Activated T-cell treated with anti-CD3 and anti-CD28 coated beads, Interleukin-2, amount 50 U/mL, for 24 hours (primary cell): ENCODE results near the gene ZNF487.

Experiments used
- DNase-seq: peaks from one replicate; pipeline ENCODE4 v3.0.0-alpha.2; 2020
- H3K27ac Mint-ChIP-seq: 2 replicates; pipeline ENCODE4 v1.8.0; 2020; ENCODE audit warnings: mild to moderate bottlenecking, mixed read lengths
- H3K27me3 Mint-ChIP-seq: 2 replicates; pipeline ENCODE4 v1.8.0; 2020; ENCODE audit warnings: mixed read lengths
- H3K36me3 Mint-ChIP-seq: 2 replicates; pipeline ENCODE4 v1.8.0; 2020; ENCODE audit warnings: low read depth, mixed read lengths
- H3K4me1 Mint-ChIP-seq: 2 replicates; pipeline ENCODE4 v1.8.0; 2020; ENCODE audit warnings: low read depth, mixed read lengths
- H3K4me3 Mint-ChIP-seq: 2 replicates; pipeline ENCODE4 v1.8.0; 2020; ENCODE audit warnings: mild to moderate bottlenecking, moderate library complexity, mixed read lengths
- H3K9me3 Mint-ChIP-seq: 2 replicates; pipeline ENCODE4 v1.8.0; 2020; ENCODE audit warnings: mixed read lengths

Gene ZNF487

GRCh38 chr10:43471935-43472720, 35.2 kb downstream of the ZNF487 start:
- no peak for DNase-seq
- Mint-ChIP-seq H3K4me3 (no peak overlapping the region), H3K4me1 (no peaks in the 10 kb centered on the region), H3K36me3 (peaks cover 2% of the 10 kb centered on the region), H3K27ac (no peak overlapping the region), H3K27me3 (no peaks in the 10 kb centered on the region), H3K9me3 (no peaks in the 10 kb centered on the region)

- no peak overlapping the region for H3K27ac Mint-ChIP-seq
- peaks cover 38% of the 10 kb centered on the region for H3K36me3 Mint-ChIP-seq
- peaks cover 17% of the 10 kb centered on the region for H3K9me3 Mint-ChIP-seq
- no peaks in the 10 kb centered on the region for H3K4me1 Mint-ChIP-seq
- no peaks in the 10 kb centered on the region for H3K27me3 Mint-ChIP-seq
- no peak overlapping the region for H3K4me3 Mint-ChIP-seq
- DNase-seq = no peak
Observed at GRCh38 chr10:43479275-43479674, 42.4 kb downstream of the ZNF487 start.

- H3K4me1 Mint-ChIP-seq = no peaks in the 10 kb centered on the region
- H3K4me3 Mint-ChIP-seq = no peak overlapping the region
- H3K36me3 Mint-ChIP-seq = peaks cover 49% of the 10 kb centered on the region
- no peak for DNase-seq
- no peak overlapping the region for H3K27ac Mint-ChIP-seq
- H3K9me3 Mint-ChIP-seq = peaks cover 34% of the 10 kb centered on the region
- no peaks in the 10 kb centered on the region for H3K27me3 Mint-ChIP-seq
Observed at GRCh38 chr10:43482319-43483078, 45.6 kb downstream of the ZNF487 start.

- H3K27me3 Mint-ChIP-seq = peaks cover 3% of the 10 kb centered on the region
- no peaks in the 10 kb centered on the region for H3K4me1 Mint-ChIP-seq
- no peak overlapping the region for H3K27ac Mint-ChIP-seq
- DNase-seq = no peak
- H3K4me3 Mint-ChIP-seq = no peak overlapping the region
- no peaks in the 10 kb centered on the region for H3K36me3 Mint-ChIP-seq
- H3K9me3 Mint-ChIP-seq = peaks cover 2% of the 10 kb centered on the region
Observed at GRCh38 chr10:43491855-43492254, 54.9 kb downstream of the ZNF487 start.

- no peak for DNase-seq
- Mint-ChIP-seq H3K4me3 (no peak overlapping the region), H3K27me3 (no peaks in the 10 kb centered on the region), H3K36me3 (no peaks in the 10 kb centered on the region), H3K9me3 (no peaks in the 10 kb centered on the region), H3K4me1 (no peaks in the 10 kb centered on the region), H3K27ac (no peak overlapping the region)
Observed at GRCh38 chr10:43502931-43503330, 66.0 kb downstream of the ZNF487 start.

- H3K4me1 Mint-ChIP-seq = no peaks in the 10 kb centered on the region
- no peak overlapping the region for H3K4me3 Mint-ChIP-seq
- H3K36me3 Mint-ChIP-seq = peaks cover 36% of the 10 kb centered on the region
- no peak overlapping the region for H3K27ac Mint-ChIP-seq
- H3K9me3 Mint-ChIP-seq = peaks cover 59% of the 10 kb centered on the region
- DNase-seq = no peak
- peaks cover 3% of the 10 kb centered on the region for H3K27me3 Mint-ChIP-seq
Observed at GRCh38 chr10:43524434-43525247, 87.7 kb downstream of the ZNF487 start.
